Measurements from ENCODE around the gene BMP3.

Gene BMP3

GRCh38 chr4:81042578-81043365 lies 12.3 kb downstream of the BMP3 start:
- no peak for DNase-seq

GRCh38 chr4:81049330-81049729 lies 18.8 kb downstream of the BMP3 start:
- no peak for DNase-seq

- no peak for DNase-seq
Observed at GRCh38 chr4:81049907-81050306, 19.4 kb downstream of the BMP3 start.

DNA sequence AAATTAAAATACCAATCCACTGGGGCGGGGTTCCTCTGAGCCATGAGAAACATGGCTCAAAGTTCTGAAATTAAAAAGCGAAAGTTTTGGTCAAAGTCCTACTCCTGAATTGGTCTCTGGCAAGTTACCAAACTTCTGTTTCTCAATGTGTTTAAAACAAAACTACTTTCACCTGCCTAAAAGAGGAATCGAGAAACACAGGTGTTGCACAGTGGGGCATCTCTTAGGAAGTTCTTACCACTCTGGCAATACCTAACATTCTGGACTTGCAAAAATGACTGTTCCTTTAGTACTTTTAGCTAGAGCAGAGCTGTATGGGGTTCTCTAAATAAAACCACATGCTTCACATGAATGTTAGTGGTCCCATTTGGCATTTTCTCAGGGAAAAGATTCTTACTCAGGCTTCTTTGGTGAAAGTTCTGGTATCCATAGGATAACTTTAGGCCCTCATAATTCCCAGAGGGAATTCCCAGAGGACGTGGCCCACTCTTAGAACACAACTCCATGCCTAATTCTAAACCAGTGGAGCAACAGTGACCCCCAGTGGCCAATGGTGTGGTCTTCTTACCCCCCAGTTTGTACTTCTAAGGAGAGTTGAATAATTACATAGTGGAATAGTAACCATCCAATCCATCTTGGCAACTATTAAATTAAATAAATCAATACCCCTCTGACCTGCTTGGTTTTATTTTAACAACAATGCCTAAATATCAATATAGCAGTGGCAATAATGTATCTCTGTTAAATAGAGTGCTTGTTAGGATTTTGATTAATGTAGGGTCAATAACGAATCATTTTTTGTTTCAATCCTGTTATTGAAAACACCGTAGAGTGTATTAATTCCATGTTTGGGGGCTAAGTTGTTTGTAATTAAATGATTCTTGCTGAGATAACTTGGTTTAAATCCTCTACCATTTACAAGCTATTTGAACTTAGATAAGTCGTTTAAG lies 21.9 kb downstream of the BMP3 start:
- DNase-seq: peak; percentile 55

DNA sequence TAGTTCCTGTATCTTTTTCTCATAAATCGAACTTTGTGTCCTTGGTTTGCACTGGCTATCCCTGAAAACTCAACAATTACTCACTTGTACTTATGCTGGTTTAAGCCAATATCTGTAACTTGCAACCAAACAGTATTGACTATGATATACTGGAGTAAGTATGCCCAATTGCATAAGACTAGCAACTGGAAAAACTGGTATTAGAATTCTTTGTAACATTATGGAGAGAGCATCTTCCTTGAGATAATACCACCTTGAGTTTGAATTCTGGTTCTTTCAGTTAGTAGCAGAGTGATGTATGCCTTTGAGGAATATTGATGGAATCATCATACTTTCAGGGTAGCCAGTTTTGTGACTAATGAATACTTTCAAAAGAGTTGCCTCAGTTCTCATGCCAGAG lies 28.1 kb downstream of the BMP3 start:
- DNase-seq: no peak

DNA sequence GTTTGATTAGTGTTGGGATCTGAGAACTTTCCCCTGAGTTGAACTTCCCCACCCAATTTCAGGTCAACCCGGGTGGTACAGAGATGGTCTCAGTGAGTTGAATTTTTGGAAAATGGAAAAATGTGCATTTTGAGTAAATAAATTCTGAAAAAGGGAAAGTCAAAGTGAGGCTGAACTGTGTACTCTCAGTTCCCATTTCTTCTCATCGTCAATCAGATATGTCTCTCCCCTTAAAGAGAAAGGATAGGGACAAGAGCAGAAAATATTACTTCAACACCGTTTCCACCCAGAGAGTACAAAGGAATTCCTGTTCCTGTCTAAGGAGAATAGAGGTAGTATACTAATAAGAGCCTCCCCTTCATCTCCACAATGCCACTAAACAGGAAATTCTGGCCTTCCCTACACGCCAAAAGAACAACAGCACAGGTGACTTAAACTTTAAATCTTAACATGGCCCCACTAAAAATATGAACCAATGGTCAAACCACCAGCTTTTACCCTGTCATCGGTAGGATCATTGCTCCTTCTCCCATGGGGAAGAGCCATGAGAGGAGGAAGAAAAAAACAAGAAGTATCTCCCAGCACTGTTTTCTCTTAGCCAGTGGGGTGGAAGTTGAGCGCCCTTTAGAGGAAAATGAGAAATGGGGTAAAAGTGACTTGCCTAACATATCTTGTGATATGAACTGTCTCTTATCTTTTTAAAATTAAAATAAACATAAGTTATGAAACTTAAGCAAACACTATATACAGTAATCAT lies 30.3 kb downstream of the BMP3 start:
- no peak for DNase-seq

GRCh38 chr4:81061344-81061730 lies 30.8 kb downstream of the BMP3 start:
- DNase-seq: no peak

- DNase-seq: no peak
Observed at GRCh38 chr4:81062001-81062400, 31.5 kb downstream of the BMP3 start.

DNA sequence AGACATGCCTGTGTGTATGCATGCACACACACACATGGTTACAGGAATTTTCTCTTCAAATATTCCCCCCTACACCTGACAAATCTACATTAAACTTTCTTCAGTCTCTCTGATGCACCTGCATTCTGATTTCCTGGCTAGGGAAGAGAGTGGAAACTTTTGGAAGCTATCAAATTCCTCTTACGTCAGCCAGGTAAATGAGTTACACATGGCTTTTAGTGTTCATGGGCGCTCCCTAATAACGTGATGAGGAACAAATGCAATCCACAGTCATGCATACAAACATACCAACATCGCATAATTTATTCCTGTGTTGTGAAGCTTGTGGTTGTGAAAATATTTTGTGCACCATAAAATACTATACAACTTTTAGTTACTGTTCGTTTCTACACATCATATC lies 34.9 kb downstream of the BMP3 start:
- no peak for DNase-seq

DNA sequence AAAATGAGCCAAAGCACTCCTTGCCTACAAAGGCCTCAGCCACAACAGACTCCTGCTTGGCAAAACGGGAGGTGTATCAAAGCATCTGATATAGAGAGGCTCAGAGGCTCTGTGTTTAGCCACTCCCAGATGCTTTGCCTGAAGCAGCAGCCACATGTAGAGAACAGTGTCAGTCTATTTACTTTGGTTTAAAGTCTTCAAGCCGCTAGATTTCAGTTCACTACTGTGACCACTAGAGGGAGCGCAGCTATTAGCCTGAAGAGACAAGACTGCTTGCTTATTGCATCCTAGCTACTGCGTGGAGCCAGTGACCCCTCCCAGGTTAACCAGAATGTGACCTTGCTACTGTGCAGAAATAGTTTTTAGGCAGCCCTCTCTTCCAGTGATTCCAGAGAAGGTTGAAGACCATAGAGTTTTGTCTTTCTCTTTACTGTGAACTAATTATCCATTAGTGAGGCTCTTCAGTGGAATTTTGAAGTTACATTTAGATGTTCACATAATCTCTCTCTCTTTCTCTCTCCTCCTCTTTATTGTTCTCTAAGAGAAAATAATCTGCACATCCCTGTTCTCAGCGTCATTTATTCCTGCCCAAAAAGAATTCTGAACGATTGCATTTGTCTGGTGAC lies 39.3 kb downstream of the BMP3 start:
- DNase-seq: peak; percentile 32

GRCh38 chr4:81071013-81071412 lies 40.5 kb downstream of the BMP3 start:
- DNase-seq: no peak

DNA sequence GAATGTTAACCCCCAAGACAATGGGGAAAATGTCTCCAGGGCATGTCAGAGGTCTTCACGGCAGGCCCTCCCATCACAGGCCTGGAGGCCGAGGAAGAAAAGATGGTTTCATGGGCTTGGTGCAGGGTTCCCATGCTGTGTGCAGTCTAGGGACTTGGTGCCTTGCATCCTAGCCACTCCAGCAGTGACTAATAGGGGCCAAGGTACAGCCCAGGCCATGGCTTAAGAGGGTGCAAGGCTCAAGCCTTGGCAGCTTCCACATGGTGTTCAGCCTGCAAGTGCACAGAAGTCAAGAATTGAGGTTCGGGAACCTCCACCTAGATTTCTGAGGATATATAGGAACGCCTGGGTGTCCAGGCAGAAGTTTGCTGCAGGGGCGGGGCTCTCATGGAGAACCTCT lies 50.6 kb downstream of the BMP3 start:
- no peak for DNase-seq

GRCh38 chr4:81084029-81084428 lies 53.5 kb downstream of the BMP3 start:
- DNase-seq: no peak

DNA sequence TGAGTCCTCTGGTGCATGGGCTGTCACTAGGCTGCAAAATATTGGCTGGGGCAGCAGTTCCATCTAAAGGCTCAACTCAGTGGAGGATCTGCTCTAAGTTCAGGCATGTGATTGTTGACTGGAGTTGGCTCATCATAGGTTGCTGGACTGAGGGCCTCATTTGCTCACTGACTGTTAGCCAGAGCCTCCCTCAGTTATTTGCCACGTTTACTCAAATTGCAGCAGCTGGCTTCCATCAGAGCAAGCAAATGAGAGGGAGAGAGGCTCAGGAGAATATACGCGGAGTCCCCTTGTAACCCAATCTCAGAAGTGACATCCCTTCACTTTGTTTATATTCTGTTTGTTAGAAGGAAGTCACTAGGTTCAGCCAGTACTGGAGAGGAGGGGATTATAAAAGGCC lies 54.1 kb downstream of the BMP3 start:
- no peak for DNase-seq

DNA sequence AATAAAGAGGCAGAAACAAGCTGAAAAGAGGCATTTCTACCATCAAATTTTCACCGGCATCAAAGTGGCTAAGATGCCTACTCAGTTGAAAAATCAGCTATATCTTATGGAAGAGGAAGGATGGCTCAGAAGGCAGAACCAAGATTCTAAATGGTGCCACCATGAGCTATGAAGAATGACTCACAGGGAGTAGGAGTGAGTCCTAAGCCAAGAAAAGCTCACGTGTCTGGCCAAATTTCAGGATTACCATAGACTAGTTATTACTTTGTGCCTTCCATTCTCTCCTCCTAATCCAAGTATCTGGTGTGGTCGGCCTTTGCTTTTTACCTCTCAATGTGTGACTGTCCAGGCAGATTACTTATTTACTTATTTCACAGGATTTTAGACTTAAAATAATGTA lies 54.8 kb downstream of the BMP3 start:
- DNase-seq: no peak

GRCh38 chr4:81085979-81086378 lies 55.5 kb downstream of the BMP3 start:
- DNase-seq: no peak

GRCh38 chr4:81093720-81094401 lies 63.4 kb downstream of the BMP3 start:
- no peak for DNase-seq

- no peak for DNase-seq
Observed at GRCh38 chr4:81095389-81095788, 64.9 kb downstream of the BMP3 start.

DNA sequence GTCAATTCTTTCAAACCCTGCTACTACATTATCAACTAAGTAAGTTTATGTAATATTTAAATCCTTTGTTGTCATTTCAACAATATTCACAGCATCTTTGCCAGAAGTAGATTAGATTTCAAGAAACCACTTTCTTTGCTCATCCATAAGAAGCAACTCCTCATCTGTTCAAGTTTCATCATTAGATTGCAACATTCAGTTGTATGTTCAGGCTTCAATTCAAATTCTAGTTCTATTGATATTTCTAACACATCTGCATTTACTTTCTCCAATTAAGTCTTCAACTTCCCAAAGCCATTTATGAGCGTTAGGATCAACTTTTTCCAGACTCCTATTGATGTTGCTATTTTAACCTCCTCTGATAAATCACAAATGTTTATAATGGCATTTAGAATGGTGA lies 66.1 kb downstream of the BMP3 start:
- no peak for DNase-seq

DNA sequence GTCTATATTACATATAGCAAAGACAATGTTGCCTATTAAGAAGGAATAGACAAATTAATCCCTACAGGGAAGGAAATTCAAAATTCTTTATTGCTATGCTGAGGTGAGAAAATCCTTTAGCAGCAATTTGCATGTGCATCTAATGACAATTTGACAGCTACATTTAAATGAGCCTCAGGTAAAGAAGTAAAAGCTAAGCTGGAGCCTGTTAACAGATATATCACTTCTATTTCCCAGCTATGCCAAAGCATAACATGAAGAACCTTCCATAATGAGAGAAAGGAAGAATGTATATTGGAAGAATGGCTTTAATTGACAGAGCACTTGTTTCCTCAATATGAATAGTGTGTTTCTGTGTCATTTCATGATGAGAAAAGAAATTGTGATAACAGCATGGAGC lies 71.6 kb downstream of the BMP3 start:
- DNase-seq: no peak

- DNase-seq: no peak
Observed at GRCh38 chr4:81106150-81106549, 75.6 kb downstream of the BMP3 start.
